Stomach (tissue), 9 donors: ENCODE results near the gene AOC1. TPM values are rescaled to one million over a fixed set of nuclear protein-coding genes. Genes with fewer than 3 reads are reported as not detected.

Experiments
- DNase-seq, 2 donors: peaks; one replicate each; pipeline versions ENCODE4 v3.0.0 to v3.0.0-alpha.2; 2013 to 2019
- H3K27ac ChIP-seq, 5 donors: fragments of 200-600 bp in 4 of 5; sonication (generic) in 4 of 5; one replicate each; pipeline ENCODE4 v1.5.1; 2013 to 2019; ENCODE audit warnings: mild to moderate bottlenecking in 1 of 5, moderate library complexity in 1 of 5
- H3K27me3 ChIP-seq, 3 donors: fragments of 200-600 bp; sonication (generic); one replicate each; pipeline ENCODE4 v1.5.1; 2017 to 2019; ENCODE audit warnings: mixed run types in 1 of 3
- H3K36me3 ChIP-seq, 4 donors: fragments of 200-600 bp; sonication (generic); 1 replicate in 3 of 4; 2 replicates in 1 of 4; pipeline ENCODE4 v1.5.1; 2016 to 2019
- H3K4me1 ChIP-seq, 4 donors: fragments of 200-600 bp; sonication (generic); one replicate each; pipeline ENCODE4 v1.5.1; 2016 to 2019
- H3K4me3 ChIP-seq, 4 donors: fragments of 200-600 bp; sonication (generic) in 3 of 4; one replicate each; pipeline ENCODE4 v1.5.1; 2016 to 2019; ENCODE audit warnings: mild to moderate bottlenecking in 1 of 4
- H3K9me3 ChIP-seq, 4 donors: fragments of 200-600 bp; sonication (generic); one replicate each; pipeline ENCODE4 v1.5.1; 2016 to 2019
- EP300 ChIP-seq: sonication (generic); formaldehyde crosslinking; IDR thresholded peaks from one replicate; pipeline ENCODE4 v1.6.1; 2017; ENCODE audit warnings: antibody characterized with exemption
- POLR2A ChIP-seq, 4 donors: fragments of 450-650 bp; IDR thresholded peaks; one replicate each; pipeline ENCODE4 v1.6.1; 2016; ENCODE audit warnings: antibody characterized with exemption in 4 of 4, control low read depth in 2 of 4, mild to moderate bottlenecking in 1 of 4, moderate library complexity in 1 of 4
- POLR2AphosphoS5 ChIP-seq, 3 donors: sonication (generic); formaldehyde crosslinking; IDR thresholded peaks; one replicate each; pipeline ENCODE4 v1.6.1; 2016; ENCODE audit warnings: antibody characterized with exemption in 3 of 3
- WGBS, 5 donors: extraction: QIAGEN DNeasy Blood & Tissue Kit in 3 of 5; methylation state at CpG; one replicate each; pipeline versions ENCODE4 v1.1.5 to v1.1.7; 2013 to 2018; 5-methylcytosine and 5-hydroxymethylcytosine counted together
- intact Hi-C: fragments of 100-400 bp; cut with DNase I; formaldehyde crosslinking; loops from one replicate; pipeline ENCODE4 v1.15.1; 2023; ENCODE audit warnings: low total_unique reads
- polyA plus RNA-seq, 3 donors: library from polyadenylated mRNA; stranded (reverse); fragments of 200-250 nt; gene quantifications; one replicate each; pipeline ENCODE4 v1.2.3, GENCODE V29; 2013
- total RNA-seq, 5 donors: library from RNA; depleted of rRNA; stranded (reverse); fragments of >200 nt; gene quantifications; one replicate each; pipeline versions ENCODE4 v1.1.0 to v1.2.3, GENCODE V29; 2014 to 2016
- TF ChIP-seq, protein P1 (sequence below), 7 experiments: fragments of 450-650 bp in 4 of 7; fragments of 200-600 bp in 3 of 7; sonication (generic) in 3 of 7; IDR thresholded peaks; one replicate each; pipeline ENCODE4 v1.5.1; 2016 to 2019; ENCODE audit warnings: antibody characterized with exemption in 7 of 7, control low read depth in 2 of 7, mild to moderate bottlenecking in 1 of 7
- donor health status: healthy with polysubstance abuse.
- donor health status: Bipolar disorder and iron deficiency.
- donor health status: healthy.

AOC1 gene
- total and polyA plus RNA-seq, 8 donors: 0.31 to 105 (median 1.0) TPM; not detected in 2

DNA sequence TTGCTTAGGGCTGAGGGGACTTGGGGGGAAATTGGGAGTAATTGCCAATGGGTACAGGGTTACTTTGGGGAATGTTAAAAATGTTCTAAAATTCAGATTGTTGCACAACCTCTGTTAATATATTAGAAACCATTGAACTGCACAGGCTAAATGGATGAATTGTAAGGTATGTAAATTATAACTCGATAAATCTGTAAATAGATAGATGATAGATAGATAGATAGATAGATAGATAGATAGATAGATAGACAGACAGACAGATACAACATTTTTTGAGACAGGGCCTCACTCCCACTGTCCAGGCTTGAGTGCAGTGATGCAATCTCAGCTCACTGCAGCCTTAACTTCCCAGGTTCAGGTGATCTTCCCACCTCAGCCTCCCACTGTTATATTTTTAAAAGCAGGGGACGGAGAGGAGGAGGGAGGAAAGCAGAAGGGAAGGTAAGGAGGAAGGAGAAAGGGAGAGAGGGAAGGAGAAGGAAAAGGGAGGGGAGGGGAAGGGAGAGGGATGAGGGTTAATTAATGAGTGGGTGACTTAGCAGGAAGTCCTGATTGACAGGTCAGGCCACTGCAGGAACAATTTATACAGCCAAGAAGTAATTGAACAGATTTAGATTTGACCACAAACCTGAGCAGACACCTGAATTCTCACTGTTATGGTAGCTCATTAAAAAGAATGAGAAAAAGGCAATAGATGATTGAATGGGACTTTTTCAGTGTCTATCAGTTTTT is 38.7 kb downstream of the AOC1 start:
- Histone ChIP-seq H3K4me1 (no peaks in the 10 kb centered on the region), H3K36me3 (no peaks in the 10 kb centered on the region), H3K9me3 (peaks cover 0 to 14% (median 6%) of the 10 kb centered on the region in 4 donors), H3K27ac (no peak overlapping the region), H3K27me3 (peaks cover 0 to 2% (median 0%) of the 10 kb centered on the region in 3 donors), H3K4me3 (no peak overlapping the region)
- DNase-seq: no peak
- TF ChIP-seq, protein P1, sequence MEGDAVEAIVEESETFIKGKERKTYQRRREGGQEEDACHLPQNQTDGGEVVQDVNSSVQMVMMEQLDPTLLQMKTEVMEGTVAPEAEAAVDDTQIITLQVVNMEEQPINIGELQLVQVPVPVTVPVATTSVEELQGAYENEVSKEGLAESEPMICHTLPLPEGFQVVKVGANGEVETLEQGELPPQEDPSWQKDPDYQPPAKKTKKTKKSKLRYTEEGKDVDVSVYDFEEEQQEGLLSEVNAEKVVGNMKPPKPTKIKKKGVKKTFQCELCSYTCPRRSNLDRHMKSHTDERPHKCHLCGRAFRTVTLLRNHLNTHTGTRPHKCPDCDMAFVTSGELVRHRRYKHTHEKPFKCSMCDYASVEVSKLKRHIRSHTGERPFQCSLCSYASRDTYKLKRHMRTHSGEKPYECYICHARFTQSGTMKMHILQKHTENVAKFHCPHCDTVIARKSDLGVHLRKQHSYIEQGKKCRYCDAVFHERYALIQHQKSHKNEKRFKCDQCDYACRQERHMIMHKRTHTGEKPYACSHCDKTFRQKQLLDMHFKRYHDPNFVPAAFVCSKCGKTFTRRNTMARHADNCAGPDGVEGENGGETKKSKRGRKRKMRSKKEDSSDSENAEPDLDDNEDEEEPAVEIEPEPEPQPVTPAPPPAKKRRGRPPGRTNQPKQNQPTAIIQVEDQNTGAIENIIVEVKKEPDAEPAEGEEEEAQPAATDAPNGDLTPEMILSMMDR (IDR thresholded peaks at IDR 0.05): no peak
- TF ChIP-seq POLR2A (IDR thresholded peaks at IDR 0.05) (no peak), EP300 (no peak), POLR2AphosphoS5 (IDR thresholded peaks at IDR 0.05) (no peak)
- WGBS, 5 donors: 87 to 96% (median 94%) methylated on average over 2 of the region's 2 CpGs
- intact Hi-C loops: no loop called here

GRCh38 chr7:150891740-150892139 is 39.4 kb downstream of the AOC1 start:
- WGBS, 5 donors: 75 to 88% (median 86%) methylated on average over 4 to 5 of the region's 5 CpGs
- no peak for DNase-seq
- Histone ChIP-seq H3K27me3 (peaks cover 0 to 9% (median 2%) of the 10 kb centered on the region in 3 donors), H3K27ac (no peak overlapping the region), H3K36me3 (no peaks in the 10 kb centered on the region), H3K4me1 (no peaks in the 10 kb centered on the region), H3K9me3 (peaks cover 0 to 13% (median 5%) of the 10 kb centered on the region in 4 donors), H3K4me3 (no peak overlapping the region)
- intact Hi-C loops: no loop called here
- TF ChIP-seq, protein P1 (IDR thresholded peaks at IDR 0.05): no peak
- TF ChIP-seq POLR2AphosphoS5 (IDR thresholded peaks at IDR 0.05) (no peak), POLR2A (IDR thresholded peaks at IDR 0.05) (no peak), EP300 (no peak)

DNA sequence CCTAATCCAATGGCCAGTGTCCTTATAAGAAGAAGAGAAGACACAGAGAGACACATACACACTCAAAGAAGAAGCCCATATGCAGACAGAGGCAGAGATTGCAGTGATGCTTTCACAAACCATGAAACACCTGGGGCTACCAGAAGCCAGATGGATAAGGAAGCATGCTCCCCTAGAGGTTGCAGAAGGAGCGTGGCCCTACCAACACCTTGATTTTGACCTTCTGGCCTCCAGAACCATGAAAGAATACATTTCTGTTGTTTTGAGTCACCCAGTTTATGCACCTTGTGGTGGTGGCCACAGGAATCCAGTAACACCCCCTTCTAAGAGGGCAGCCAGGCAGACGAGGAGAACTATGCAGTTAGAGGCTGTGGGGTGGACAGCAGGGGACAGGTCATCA is 43.5 kb downstream of the AOC1 start:
- no peak overlapping the region for H3K27ac ChIP-seq
- no peaks in the 10 kb centered on the region for H3K36me3 ChIP-seq
- intact Hi-C loops: loop anchor here (5.0 kb wide), 1 partner anchor 91 kb away; no protein-coding TSS in a partner anchor
- peaks cover 0 to 36% (median 10%) of the 10 kb centered on the region in 3 donors for H3K27me3 ChIP-seq
- TF ChIP-seq EP300 (no peak), POLR2A (IDR thresholded peaks at IDR 0.05) (no peak)
- H3K4me3 ChIP-seq: no peak overlapping the region
- peaks cover 0 to 13% (median 5%) of the 10 kb centered on the region in 4 donors for H3K9me3 ChIP-seq
- 49 to 67% (median 56%) methylated on average over 2 of the region's 2 CpGs for WGBS, 5 donors
- no peak for DNase-seq
- peaks cover 0 to 14% (median 10%) of the 10 kb centered on the region in 4 donors for H3K4me1 ChIP-seq

DNA sequence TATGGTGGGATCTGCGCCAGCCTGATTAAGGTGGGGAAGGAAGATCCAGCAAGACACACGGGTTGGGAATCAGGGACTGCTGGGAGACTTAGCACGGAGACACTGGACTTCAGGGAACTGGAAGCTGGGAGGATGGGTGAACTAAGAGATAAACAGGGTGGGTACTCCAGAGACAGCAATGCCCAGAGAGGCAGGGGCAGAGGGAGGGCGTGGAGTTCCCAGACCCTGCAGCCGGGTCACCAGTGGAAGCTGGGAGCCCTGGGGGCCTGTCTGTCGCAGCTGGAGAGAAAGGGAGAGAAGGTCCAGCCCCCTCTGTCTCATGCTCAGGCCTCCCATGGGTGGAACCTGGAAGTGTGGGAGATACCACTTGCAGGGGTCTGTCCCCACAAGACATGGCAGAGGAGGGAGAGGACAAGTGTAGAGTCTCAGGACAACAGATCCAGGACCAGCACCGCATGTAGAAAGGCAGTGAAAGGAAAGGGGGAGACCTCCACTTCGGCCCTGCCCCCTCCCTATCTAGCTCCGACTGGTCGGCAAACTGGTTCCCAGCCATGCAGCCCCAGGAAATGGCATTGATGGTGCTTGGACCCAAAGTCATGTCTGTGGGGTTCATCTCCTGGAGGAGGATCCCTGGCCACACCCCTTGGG is 44.4 kb downstream of the AOC1 start:
- Histone ChIP-seq H3K4me1 (peaks cover 0 to 23% (median 18%) of the 10 kb centered on the region in 4 donors), H3K9me3 (peaks cover 0 to 13% (median 5%) of the 10 kb centered on the region in 4 donors), H3K4me3 (no peak overlapping the region), H3K27ac (no peak overlapping the region), H3K36me3 (no peaks in the 10 kb centered on the region), H3K27me3 (peaks cover 0 to 42% (median 10%) of the 10 kb centered on the region in 3 donors)
- WGBS, 5 donors: 53 to 64% (median 57%) methylated on average over 10 of the region's 10 CpGs
- DNase-seq: no peak
- no peak for TF ChIP-seq POLR2AphosphoS5 (IDR thresholded peaks at IDR 0.05)
- no peak for TF ChIP-seq EP300
- TF ChIP-seq, protein P1 (IDR thresholded peaks at IDR 0.05): no peak
- TF ChIP-seq POLR2A (IDR thresholded peaks at IDR 0.05): no peak
- intact Hi-C loops: loop anchor here (5.0 kb wide), 1 partner anchor 91 kb away; no protein-coding TSS in a partner anchor
